ENCODE results near the gene RBM33.

The RBM33 gene

GRCh38 chr7:155717010-155717744, 72.7 kb downstream of the RBM33 start:
- peaks cover 5% of the 10 kb centered on the region; the same call in 1 of the 2 replicates for H3K36me3 ChIP-seq (ENCODE audit: control insufficient read depth, insufficient read depth, low read length)

GRCh38 chr7:155721056-155721455, 76.6 kb downstream of the RBM33 start:
- Histone ChIP-seq H3K36me3 (ENCODE audit: control insufficient read depth, insufficient read depth, low read length) (no peaks in the 10 kb centered on the region), H3K27ac (ENCODE audit: low read length) (no peak overlapping the region), H3K9me3 (ENCODE audit: control insufficient read depth, insufficient read depth, low read length) (no peaks in the 10 kb centered on the region), H3K4me1 (ENCODE audit: control insufficient read depth, insufficient read depth, low read length) (no peaks in the 10 kb centered on the region), H3K4me3 (ENCODE audit: low read length) (no peak overlapping the region), H3K27me3 (ENCODE audit: control insufficient read depth, insufficient read depth, low read length) (no peaks in the 10 kb centered on the region)
- no peak for DNase-seq (ENCODE audit: low read depth, low spot score)
- no CpG with 5 or more reads among the region's 6 CpGs for WGBS (ENCODE audit: insufficient coverage, insufficient read length)

More at GRCh38 chr7:155717010-155717744, 72.7 kb downstream of the RBM33 start:
- no peak for DNase-seq (ENCODE audit: low read depth, low spot score)
- Histone ChIP-seq H3K4me3 (ENCODE audit: low read length) (no peak overlapping the region), H3K27ac (ENCODE audit: low read length) (no peak overlapping the region), H3K4me1 (ENCODE audit: control insufficient read depth, insufficient read depth, low read length) (no peaks in the 10 kb centered on the region), H3K9me3 (ENCODE audit: control insufficient read depth, insufficient read depth, low read length) (no peaks in the 10 kb centered on the region), H3K27me3 (ENCODE audit: control insufficient read depth, insufficient read depth, low read length) (no peaks in the 10 kb centered on the region)
- no CpG with 5 or more reads among the region's 12 CpGs for WGBS (ENCODE audit: insufficient coverage, insufficient read length)

- Histone ChIP-seq H3K27me3 (ENCODE audit: control insufficient read depth, insufficient read depth, low read length) (no peaks in the 10 kb centered on the region), H3K9me3 (ENCODE audit: control insufficient read depth, insufficient read depth, low read length) (no peaks in the 10 kb centered on the region), H3K4me1 (ENCODE audit: control insufficient read depth, insufficient read depth, low read length) (no peaks in the 10 kb centered on the region), H3K36me3 (ENCODE audit: control insufficient read depth, insufficient read depth, low read length) (no peaks in the 10 kb centered on the region), H3K27ac (ENCODE audit: low read length) (no peak overlapping the region), H3K4me3 (ENCODE audit: low read length) (no peak overlapping the region)
- no peak for DNase-seq (ENCODE audit: low read depth, low spot score)
- no CpG with 5 or more reads among the region's 2 CpGs for WGBS (ENCODE audit: insufficient coverage, insufficient read length)
These were observed 77.7 kb downstream of the RBM33 start for GRCh38 chr7:155722118-155722517.

GRCh38 chr7:155722936-155723335, 78.5 kb downstream of the RBM33 start:
- Histone ChIP-seq H3K4me3 (ENCODE audit: low read length) (no peak overlapping the region), H3K4me1 (ENCODE audit: control insufficient read depth, insufficient read depth, low read length) (no peaks in the 10 kb centered on the region), H3K27me3 (ENCODE audit: control insufficient read depth, insufficient read depth, low read length) (no peaks in the 10 kb centered on the region), H3K27ac (ENCODE audit: low read length) (no peak overlapping the region), H3K9me3 (ENCODE audit: control insufficient read depth, insufficient read depth, low read length) (no peaks in the 10 kb centered on the region), H3K36me3 (ENCODE audit: control insufficient read depth, insufficient read depth, low read length) (no peaks in the 10 kb centered on the region)
- no peak for DNase-seq (ENCODE audit: low read depth, low spot score)
- no CpG with 5 or more reads among the region's 4 CpGs for WGBS (ENCODE audit: insufficient coverage, insufficient read length)

- no CpG with 5 or more reads among the region's 14 CpGs for WGBS (ENCODE audit: insufficient coverage, insufficient read length)
- no peak overlapping the region for H3K27ac ChIP-seq (ENCODE audit: low read length)
- H3K9me3 ChIP-seq (ENCODE audit: control insufficient read depth, insufficient read depth, low read length): no peaks in the 10 kb centered on the region
- H3K4me3 ChIP-seq (ENCODE audit: low read length): no peak overlapping the region
- no peaks in the 10 kb centered on the region for H3K27me3 ChIP-seq (ENCODE audit: control insufficient read depth, insufficient read depth, low read length)
- H3K36me3 ChIP-seq (ENCODE audit: control insufficient read depth, insufficient read depth, low read length): no peaks in the 10 kb centered on the region
- DNase-seq (ENCODE audit: low read depth, low spot score): no peak
- no peaks in the 10 kb centered on the region for H3K4me1 ChIP-seq (ENCODE audit: control insufficient read depth, insufficient read depth, low read length)
These were observed 80.0 kb downstream of the RBM33 start for GRCh38 chr7:155724327-155725005.

GRCh38 chr7:155725006-155725355, 80.5 kb downstream of the RBM33 start:
- H3K4me1 ChIP-seq (ENCODE audit: control insufficient read depth, insufficient read depth, low read length): no peaks in the 10 kb centered on the region
- DNase-seq (ENCODE audit: low read depth, low spot score): no peak
- no peaks in the 10 kb centered on the region for H3K9me3 ChIP-seq (ENCODE audit: control insufficient read depth, insufficient read depth, low read length)
- no peak overlapping the region for H3K27ac ChIP-seq (ENCODE audit: low read length)
- no peaks in the 10 kb centered on the region for H3K36me3 ChIP-seq (ENCODE audit: control insufficient read depth, insufficient read depth, low read length)
- no peaks in the 10 kb centered on the region for H3K27me3 ChIP-seq (ENCODE audit: control insufficient read depth, insufficient read depth, low read length)
- H3K4me3 ChIP-seq (ENCODE audit: low read length): no peak overlapping the region
- no CpG with 5 or more reads among the region's 2 CpGs for WGBS (ENCODE audit: insufficient coverage, insufficient read length)

- Histone ChIP-seq H3K4me1 (ENCODE audit: control insufficient read depth, insufficient read depth, low read length) (no peaks in the 10 kb centered on the region), H3K4me3 (ENCODE audit: low read length) (no peak overlapping the region), H3K36me3 (ENCODE audit: control insufficient read depth, insufficient read depth, low read length) (no peaks in the 10 kb centered on the region), H3K27me3 (ENCODE audit: control insufficient read depth, insufficient read depth, low read length) (no peaks in the 10 kb centered on the region), H3K27ac (ENCODE audit: low read length) (no peak overlapping the region), H3K9me3 (ENCODE audit: control insufficient read depth, insufficient read depth, low read length) (no peaks in the 10 kb centered on the region)
- no CpG with 5 or more reads among the region's 10 CpGs for WGBS (ENCODE audit: insufficient coverage, insufficient read length)
- DNase-seq (ENCODE audit: low read depth, low spot score): no peak
These were observed 83.2 kb downstream of the RBM33 start for GRCh38 chr7:155727616-155728015.

DNA sequence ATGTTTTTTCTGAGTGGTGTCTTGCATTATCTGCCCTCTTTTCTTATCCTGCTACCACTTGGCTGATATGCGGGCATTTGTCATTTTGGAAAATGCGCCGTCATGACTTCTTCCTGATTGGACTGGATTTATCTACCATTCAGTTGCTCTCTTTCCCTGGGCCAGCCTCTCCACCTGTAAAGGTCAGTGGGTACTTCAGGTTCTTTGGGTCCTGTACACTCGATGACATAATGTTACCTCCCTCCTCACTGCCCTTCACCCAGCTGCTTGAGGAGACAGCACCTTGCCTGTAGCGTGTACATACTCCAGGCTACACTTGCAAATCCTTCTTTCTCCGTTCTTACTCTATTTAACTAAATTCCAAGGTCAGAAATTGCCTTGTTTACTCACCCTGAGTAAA, 83.7 kb downstream of the RBM33 start:
- Histone ChIP-seq H3K27ac (ENCODE audit: low read length) (no peak overlapping the region), H3K9me3 (ENCODE audit: control insufficient read depth, insufficient read depth, low read length) (no peaks in the 10 kb centered on the region), H3K4me1 (ENCODE audit: control insufficient read depth, insufficient read depth, low read length) (no peaks in the 10 kb centered on the region), H3K4me3 (ENCODE audit: low read length) (no peak overlapping the region), H3K36me3 (ENCODE audit: control insufficient read depth, insufficient read depth, low read length) (no peaks in the 10 kb centered on the region), H3K27me3 (ENCODE audit: control insufficient read depth, insufficient read depth, low read length) (no peaks in the 10 kb centered on the region)
- no CpG with 5 or more reads among the region's 6 CpGs for WGBS (ENCODE audit: insufficient coverage, insufficient read length)
- no peak for DNase-seq (ENCODE audit: low read depth, low spot score)

- H3K4me1 ChIP-seq (ENCODE audit: control insufficient read depth, insufficient read depth, low read length): no peaks in the 10 kb centered on the region
- no CpG with 5 or more reads among the region's 6 CpGs for WGBS (ENCODE audit: insufficient coverage, insufficient read length)
- no peaks in the 10 kb centered on the region for H3K36me3 ChIP-seq (ENCODE audit: control insufficient read depth, insufficient read depth, low read length)
- no peaks in the 10 kb centered on the region for H3K9me3 ChIP-seq (ENCODE audit: control insufficient read depth, insufficient read depth, low read length)
- DNase-seq (ENCODE audit: low read depth, low spot score): no peak
- no peaks in the 10 kb centered on the region for H3K27me3 ChIP-seq (ENCODE audit: control insufficient read depth, insufficient read depth, low read length)
- H3K27ac ChIP-seq (ENCODE audit: low read length): no peak overlapping the region
- no peak overlapping the region for H3K4me3 ChIP-seq (ENCODE audit: low read length)
These were observed 85.4 kb downstream of the RBM33 start for GRCh38 chr7:155729847-155730246.

GRCh38 chr7:155731380-155731779, 86.9 kb downstream of the RBM33 start:
- no peak overlapping the region for H3K4me3 ChIP-seq (ENCODE audit: low read length)
- H3K27ac ChIP-seq (ENCODE audit: low read length): no peak overlapping the region
- H3K27me3 ChIP-seq (ENCODE audit: control insufficient read depth, insufficient read depth, low read length): no peaks in the 10 kb centered on the region
- no CpG with 5 or more reads among the region's 3 CpGs for WGBS (ENCODE audit: insufficient coverage, insufficient read length)
- H3K4me1 ChIP-seq (ENCODE audit: control insufficient read depth, insufficient read depth, low read length): no peaks in the 10 kb centered on the region
- no peak for DNase-seq (ENCODE audit: low read depth, low spot score)
- H3K36me3 ChIP-seq (ENCODE audit: control insufficient read depth, insufficient read depth, low read length): no peaks in the 10 kb centered on the region
- no peaks in the 10 kb centered on the region for H3K9me3 ChIP-seq (ENCODE audit: control insufficient read depth, insufficient read depth, low read length)

DNA sequence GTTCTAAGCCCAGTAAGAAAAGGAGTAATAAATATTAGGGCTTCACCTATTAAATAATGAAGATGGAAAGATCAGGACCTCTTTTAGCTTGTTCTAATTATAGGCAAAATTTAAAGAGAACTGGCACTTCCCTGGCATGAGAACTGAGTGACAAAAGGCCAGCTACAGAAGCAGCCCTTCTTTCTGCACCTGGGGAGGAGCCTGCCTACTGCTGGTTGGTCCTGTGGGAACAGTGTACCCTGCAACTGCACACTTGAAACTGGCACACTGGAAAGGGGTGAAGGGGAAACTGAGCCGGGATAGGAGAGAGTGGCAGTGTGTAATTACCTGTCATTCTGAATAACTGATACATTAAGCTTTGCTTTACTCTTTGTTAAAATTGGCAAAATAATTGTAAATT, 87.4 kb downstream of the RBM33 start:
- H3K36me3 ChIP-seq (ENCODE audit: control insufficient read depth, insufficient read depth, low read length): no peaks in the 10 kb centered on the region
- no peaks in the 10 kb centered on the region for H3K9me3 ChIP-seq (ENCODE audit: control insufficient read depth, insufficient read depth, low read length)
- H3K27ac ChIP-seq (ENCODE audit: low read length): no peak overlapping the region
- WGBS (ENCODE audit: insufficient coverage, insufficient read length): no CpG with 5 or more reads among the region's 1 CpG
- no peak overlapping the region for H3K4me3 ChIP-seq (ENCODE audit: low read length)
- DNase-seq (ENCODE audit: low read depth, low spot score): no peak
- H3K27me3 ChIP-seq (ENCODE audit: control insufficient read depth, insufficient read depth, low read length): no peaks in the 10 kb centered on the region
- H3K4me1 ChIP-seq (ENCODE audit: control insufficient read depth, insufficient read depth, low read length): no peaks in the 10 kb centered on the region

All from iPS DF 6.9 (cell line).